ENCODE measurements around the gene CISD3. TPM values are rescaled to one million over a fixed set of nuclear protein-coding genes. Genes with fewer than 3 reads are reported as not detected.

CISD3 gene
- total and polyA plus RNA-seq, 2 of the 4 experiments (the other 2 are of a cell fraction): 1.3 to 14.1 TPM

DNA sequence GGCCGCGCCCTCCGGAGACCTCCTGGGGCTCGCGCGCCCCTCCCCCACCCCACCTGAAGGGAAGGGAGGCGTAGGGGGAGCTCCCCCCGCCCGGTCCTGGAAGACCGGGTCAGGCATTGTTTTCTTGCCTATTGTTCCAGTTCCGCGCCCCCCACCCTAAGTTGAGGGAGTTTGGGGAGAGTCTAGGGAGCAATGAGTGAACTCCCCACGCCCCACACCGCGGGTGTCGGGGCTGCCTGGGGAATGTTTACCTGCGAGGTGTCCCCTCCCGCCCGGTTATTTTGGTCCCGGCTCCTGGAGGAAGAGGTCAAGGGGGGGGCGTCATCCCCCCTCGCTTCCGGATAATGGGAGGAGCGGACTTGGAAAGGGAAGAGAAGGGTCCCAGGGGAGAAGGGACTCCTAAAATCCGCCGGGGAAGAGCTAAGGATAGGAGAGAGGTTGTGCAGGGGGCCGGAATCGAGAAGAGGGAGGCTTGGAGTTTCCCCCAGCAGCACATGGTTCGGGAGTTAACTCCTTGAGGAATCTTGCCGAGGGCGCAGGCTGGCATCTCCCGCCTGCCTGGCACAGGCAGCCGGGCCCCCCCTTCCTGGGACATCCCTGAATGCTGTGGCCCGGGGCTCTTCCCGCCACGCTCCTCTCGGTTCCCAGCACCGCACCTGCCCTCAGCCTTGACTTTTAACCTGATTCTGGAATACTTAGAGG lies 24.2 kb upstream of the CISD3 start:
- no TSS peak for BruUV-seq (replicated peaks)
- TF ChIP-seq CHD1 (IDR thresholded peaks at IDR 0.05; ENCODE audit: low read depth, low read length): no peak
- TF ChIP-seq MXI1 (IDR thresholded peaks at IDR 0.05; ENCODE audit: borderline replicate concordance, low read depth, low read length): peak; percentile 57; the same call in 1 of the 2 replicates
- no peak for ATAC-seq (ENCODE audit: low read depth)
- CTCF ChIA-PET: no interaction called here
- 0% methylated on average over 1 of the region's 38 CpGs; no CpG with 5 or more reads in 1 of the 2 experiments for WGBS, 2 experiments (ENCODE audit: extremely low coverage in 2 of 2, insufficient read length in 1 of 2)
- Histone ChIP-seq H2BK20ac (ENCODE audit: low read depth, low read length) (no peak overlapping the region), H3K4ac (ENCODE audit: low read depth, low read length) (peak overlapping the region; percentile 48), H3K9ac (ENCODE audit: low read depth, low read length) (peak overlapping the region; percentile 71), H4K8ac (ENCODE audit: low read depth in 2 of 2, low read length in 2 of 2) (peak overlapping the region in 1 of 2 experiments; percentile 35; a peak in 1 of 4 replicates), H3K4me1 (ENCODE audit: control insufficient read depth, insufficient read depth, low read length) (peaks cover 17% of the 10 kb centered on the region), H3K79me1 (ENCODE audit: low read depth in 1 of 2, low read length in 2 of 2) (peaks cover 22 to 74% of the 10 kb centered on the region in 2 experiments; a peak in 3 of 4 replicates), H3K27ac (ENCODE audit: insufficient read depth, low read length) (peak overlapping the region; percentile 4; the same call in 1 of the 2 replicates), H2BK5ac (ENCODE audit: low read depth, low read length, poor library complexity, severe bottlenecking) (no peak overlapping the region), H3K18ac (ENCODE audit: low read depth, low read length) (no peak overlapping the region), H3K56ac (ENCODE audit: extremely low read depth, insufficient read depth, low read length) (peak overlapping the region; percentile 47; the same call in 1 of the 2 replicates), H3K4me2 (ENCODE audit: low read depth, low read length) (peak overlapping the region; percentile 93), H2AFZ (replicated peaks; ENCODE audit: low read length, poor library complexity) (peak overlapping the region; percentile 90), H4K20me1 (ENCODE audit: insufficient read depth, low read length) (peaks cover 27% of the 10 kb centered on the region; the same call in 1 of the 2 replicates), H4K5ac (ENCODE audit: low read depth, low read length) (no peak overlapping the region), H3K14ac (replicated peaks; ENCODE audit: low read depth, low read length) (peak overlapping the region; percentile 66; the same call in 1 of the 2 replicates), H3K36me3 (ENCODE audit: control insufficient read depth, insufficient read depth, low read length) (peaks cover 16% of the 10 kb centered on the region; the same call in 1 of the 2 replicates), H2AK9ac (replicated peaks; ENCODE audit: low read depth, low read length, poor library complexity) (peak overlapping the region; percentile 97), H3K4me3 (ENCODE audit: insufficient read depth, low read depth, low read length) (peak overlapping the region; percentile 68), H2AK5ac (ENCODE audit: low read depth, low read length) (peak overlapping the region; percentile 27), H4K91ac (ENCODE audit: insufficient read depth, low read depth, low read length) (peak overlapping the region; percentile 19; the same call in 1 of the 2 replicates), H3K27me3 (ENCODE audit: control insufficient read depth, insufficient read depth, low read length) (no peaks in the 10 kb centered on the region), H3K9me1 (ENCODE audit: insufficient read depth, low read length) (peaks cover 13% of the 10 kb centered on the region; the same call in 1 of the 2 replicates), H3K9me3 (ENCODE audit: control insufficient read depth, insufficient read depth, low read length) (no peaks in the 10 kb centered on the region), H2BK120ac (ENCODE audit: low read depth, low read length) (no peak overlapping the region), H2BK15ac (ENCODE audit: low read depth, low read length) (0 out of 3 replicates have a peak overlapping the region, but pooled peaks have one; percentile 36), H3K23ac (ENCODE audit: low read depth, low read length) (peak overlapping the region; percentile 86)
- in situ Hi-C loops (cut with MboI; ENCODE audit: low sequenced_read_pairs) (no loop called here), intact Hi-C loops (cut with micrococcal nuclease) (no loop called here), dilution Hi-C loops (cut with HindIII; ENCODE audit: low sequenced_read_pairs, unreplicated experiment) (no loop called here)
- POLR2A ChIA-PET (ENCODE audit: unreplicated experiment): no interaction called here
- no peak for DNase-seq
